CD14-positive monocyte (primary cell): Measurements from ENCODE around the gene TIMM50. TPM values are rescaled to one million over a fixed set of nuclear protein-coding genes. Genes with fewer than 3 reads are reported as not detected.
A peak's percentile ranks its signal among the peaks of the same experiment; 100 is the strongest.

Source experiments
- DNase-seq, 3 donors: peaks; one replicate each; pipeline ENCODE4 v3.0.0-alpha.2; 2011 to 2022
- H2AFZ ChIP-seq: 2 replicates; pipeline ENCODE4 v1.6.0; 2012; ENCODE audit warnings: mild to moderate bottlenecking, low read depth, low read length, inconsistent platforms; ENCODE audit not compliant: insufficient read depth, poor library complexity, severe bottlenecking
- H3K27ac ChIP-seq, 2 donors: 1 replicate in 1 of 2; 2 replicates in 1 of 2; pipeline ENCODE4 v1.5.1; 2012 to 2013; ENCODE audit warnings: low read length in 2 of 2, control low read depth in 1 of 2, inconsistent platforms in 1 of 2, low read depth in 1 of 2, mild to moderate bottlenecking in 1 of 2
- H3K27me3 ChIP-seq, 2 donors: one replicate each; pipeline versions ENCODE4 v1.6.0 to v1.6.1; 2011 to 2013; ENCODE audit warnings: low read length in 2 of 2; ENCODE audit not compliant: control insufficient read depth in 2 of 2, insufficient read depth in 2 of 2
- H3K36me3 ChIP-seq, 2 donors: replicated peaks in 1 of 2; 1 replicate in 1 of 2; 2 replicates in 1 of 2; pipeline versions ENCODE4 v1.5.1 to v1.6.1; 2012 to 2013; ENCODE audit warnings: low read length in 2 of 2, control low read depth in 1 of 2, inconsistent platforms in 1 of 2, mild to moderate bottlenecking in 1 of 2; ENCODE audit not compliant: insufficient read depth in 2 of 2, control insufficient read depth in 1 of 2
- H3K4me1 ChIP-seq, 2 donors: 1 replicate in 1 of 2; 2 replicates in 1 of 2; pipeline versions ENCODE4 v1.5.1 to v1.6.1; 2012 to 2013; ENCODE audit warnings: low read length in 2 of 2, control low read depth in 1 of 2, inconsistent platforms in 1 of 2, mild to moderate bottlenecking in 1 of 2, moderate library complexity in 1 of 2; ENCODE audit not compliant: insufficient read depth in 2 of 2, control insufficient read depth in 1 of 2
- H3K4me2 ChIP-seq: replicated peaks from 2 replicates; pipeline ENCODE3; 2012; ENCODE audit warnings: low read length, moderate library complexity, mild to moderate bottlenecking; ENCODE audit not compliant: poor library complexity, severe bottlenecking; ENCODE audit errors: extremely low read depth
- H3K4me3 ChIP-seq, 3 experiments: fragments of 200-600 bp in 1 of 3; sonication (generic) in 1 of 3; replicated peaks in 1 of 3; 1 replicate in 2 of 3; 2 replicates in 1 of 3; pipeline ENCODE4 v1.5.1; 2011 to 2013; ENCODE audit warnings: low read length in 3 of 3, mild to moderate bottlenecking in 3 of 3, control low read depth in 2 of 3, low read depth in 2 of 3, inconsistent platforms in 1 of 3, moderate library complexity in 1 of 3
- H3K79me2 ChIP-seq: 2 replicates; pipeline ENCODE4 v1.6.0; 2012; ENCODE audit warnings: mild to moderate bottlenecking, control low read depth, inconsistent platforms, low read length, moderate library complexity; ENCODE audit not compliant: insufficient read depth
- H3K9ac ChIP-seq: 2 replicates; pipeline ENCODE4 v1.6.0; 2017; ENCODE audit warnings: low read length, mild to moderate bottlenecking; ENCODE audit not compliant: insufficient read depth, poor library complexity, severe bottlenecking
- H3K9me3 ChIP-seq, 2 donors: replicated peaks in 1 of 2; 1 replicate in 1 of 2; 2 replicates in 1 of 2; pipeline versions ENCODE4 v1.5.1 to v1.6.1; 2012 to 2013; ENCODE audit warnings: low read length in 2 of 2, control low read depth in 1 of 2; ENCODE audit not compliant: control insufficient read depth in 1 of 2, insufficient read depth in 1 of 2
- H4K20me1 ChIP-seq: 2 replicates; pipeline ENCODE4 v1.6.0; 2012; ENCODE audit warnings: mild to moderate bottlenecking, low read length, control low read depth, moderate library complexity; ENCODE audit not compliant: insufficient read depth
- H3K27ac Mint-ChIP-seq, 7 donors: one replicate each; pipeline ENCODE4 v1.8.0; 2020; ENCODE audit warnings: mild to moderate bottlenecking in 7 of 7, mixed read lengths in 7 of 7, moderate library complexity in 6 of 7, inconsistent platforms in 2 of 7
- H3K27me3 Mint-ChIP-seq, 3 donors: one replicate each; pipeline ENCODE4 v1.8.0; 2021 to 2022; ENCODE audit warnings: low read depth in 3 of 3, mild to moderate bottlenecking in 3 of 3, mixed read lengths in 3 of 3, moderate library complexity in 3 of 3, inconsistent platforms in 1 of 3
- H3K36me3 Mint-ChIP-seq, 2 donors: one replicate each; pipeline ENCODE4 v1.8.0; 2020; ENCODE audit warnings: mixed read lengths in 2 of 2, inconsistent platforms in 1 of 2, mild to moderate bottlenecking in 1 of 2
- H3K4me1 Mint-ChIP-seq: one replicate; pipeline ENCODE4 v1.8.0; 2020; ENCODE audit warnings: mild to moderate bottlenecking, mixed read lengths
- H3K4me3 Mint-ChIP-seq, 2 donors: one replicate each; pipeline ENCODE4 v1.8.0; 2020; ENCODE audit warnings: mild to moderate bottlenecking in 2 of 2, mixed read lengths in 2 of 2, moderate library complexity in 1 of 2
- H3K9me3 Mint-ChIP-seq, 7 donors: one replicate each; pipeline ENCODE4 v1.8.0; 2020 to 2022; ENCODE audit warnings: mixed read lengths in 7 of 7, mild to moderate bottlenecking in 6 of 7, moderate library complexity in 6 of 7, inconsistent platforms in 2 of 7
- CTCF ChIP-seq: fragments of 200-600 bp; IDR thresholded peaks from one replicate; pipeline ENCODE4 v1.8.0; 2022; ENCODE audit warnings: antibody characterized with exemption, mild to moderate bottlenecking
- WGBS: methylation state at CpG from one replicate; pipeline ENCODE4 v1.1.5; 2013; ENCODE audit warnings: missing lambda C conversion rate; ENCODE audit not compliant: insufficient coverage; 5-methylcytosine and 5-hydroxymethylcytosine counted together
- intact Hi-C, 2 donors: fragments of 100-400 bp; cut with micrococcal nuclease; formaldehyde crosslinking; loops; one replicate each; pipeline versions ENCODE4 v1.15.0 to v1.15.1; 2023
- polyA plus RNA-seq, 3 donors: library from polyadenylated mRNA; depleted of rRNA in 1 of 3; unstranded in 2 of 3; stranded (reverse) in 1 of 3; fragments of 300-500 nt in 2 of 3; fragments of >200 nt in 1 of 3; fragmentation: Illumina TruSeq in 2 of 3; gene quantifications; 1 replicate in 2 of 3; 2 replicates in 1 of 3; pipeline ENCODE4 v1.2.3, GENCODE V29; 2012 to 2021

Gene TIMM50
- polyA plus RNA-seq, 3 donors, result 22.0 to 54.6 (median 43.8) TPM

- Mint-ChIP-seq H3K4me1 (peaks cover 22% of the 10 kb centered on the region), H3K9me3 (no peaks in the 10 kb centered on the region), H3K36me3 (peaks cover 27 to 42% of the 10 kb centered on the region in 2 donors), H3K27ac (peak overlapping the region; percentile 87 to 98 (median 95)), H3K4me3 (peak overlapping the region; percentile 87 to 96), H3K27me3 (peaks cover 0 to 2% (median 0%) of the 10 kb centered on the region in 3 donors)
- Histone ChIP-seq H3K27me3 (no peaks in the 10 kb centered on the region), H2AFZ (peak overlapping the region; percentile 94), H3K79me2 (peaks cover 15% of the 10 kb centered on the region), H3K9me3 (no peaks in the 10 kb centered on the region), H3K4me3 (peak overlapping the region; percentile 75 to 93 (median 85)), H3K9ac (peak overlapping the region; percentile 91), H3K4me1 (peaks cover 19% of the 10 kb centered on the region in 2 donors), H3K27ac (peak overlapping the region; percentile 39 to 85), H3K36me3 (peaks cover 13 to 36% of the 10 kb centered on the region in 2 donors), H4K20me1 (no peaks in the 10 kb centered on the region), H3K4me2 (peak overlapping the region; percentile 95)
- WGBS, result 55% methylated on average over 2 of the region's 10 CpGs
- intact Hi-C loops, result loop anchor here in 1 of 2 donors (5.0 kb wide), 1 partner anchor 52 kb away; the partner anchor contains the start of gene EID2B
- peak in 1 of 3 donors; percentile 5 for DNase-seq
- no peak for TF ChIP-seq CTCF
Observed at GRCh38 chr19:39479916-39480315, 722 bp upstream of the TIMM50 start.

- Histone ChIP-seq H3K4me3 (peak overlapping the region; percentile 75 to 93 (median 85)), H3K9me3 (no peaks in the 10 kb centered on the region), H3K27ac (peak overlapping the region; percentile 41 to 85), H2AFZ (peak overlapping the region; percentile 94), H3K4me1 (peaks cover 19% of the 10 kb centered on the region in 2 donors), H4K20me1 (no peaks in the 10 kb centered on the region), H3K4me2 (peak overlapping the region; percentile 95), H3K9ac (peak overlapping the region; percentile 91), H3K36me3 (peaks cover 14 to 37% of the 10 kb centered on the region in 2 donors), H3K79me2 (peaks cover 15% of the 10 kb centered on the region), H3K27me3 (no peaks in the 10 kb centered on the region)
- no peak for DNase-seq
- peaks cover 28 to 42% of the 10 kb centered on the region in 2 donors for H3K36me3 Mint-ChIP-seq
- H3K27me3 Mint-ChIP-seq, result peaks cover 0 to 2% (median 0%) of the 10 kb centered on the region in 3 donors
- TF ChIP-seq CTCF, result no peak
- H3K4me1 Mint-ChIP-seq, result peaks cover 22% of the 10 kb centered on the region
- no peaks in the 10 kb centered on the region for H3K9me3 Mint-ChIP-seq
- 3% methylated on average over 11 of the region's 12 CpGs for WGBS
- intact Hi-C loops, result loop anchor here in 1 of 2 donors (5.0 kb wide), 1 partner anchor 51 kb away; the partner anchor contains the start of gene EID2B
- H3K4me3 Mint-ChIP-seq, result peak overlapping the region; percentile 87 to 96
- H3K27ac Mint-ChIP-seq, result peak overlapping the region; percentile 75 to 95 (median 92)
Observed at GRCh38 chr19:39481229-39481545, 549 bp downstream of the TIMM50 start.
